SHP77 (cell line): ENCODE measurements around the gene ZDHHC11.
"Not testable (repeated sequence)": the region's sequence is repeated elsewhere in the genome, so short reads cannot be mapped to it uniquely, and the experiment has no call there.

Experiments used
- DNase-seq, 2 experiments: peaks; one replicate each; lab custom pipeline; 2025; lab: John Stamatoyannopoulos, UW

ZDHHC11 gene

DNA sequence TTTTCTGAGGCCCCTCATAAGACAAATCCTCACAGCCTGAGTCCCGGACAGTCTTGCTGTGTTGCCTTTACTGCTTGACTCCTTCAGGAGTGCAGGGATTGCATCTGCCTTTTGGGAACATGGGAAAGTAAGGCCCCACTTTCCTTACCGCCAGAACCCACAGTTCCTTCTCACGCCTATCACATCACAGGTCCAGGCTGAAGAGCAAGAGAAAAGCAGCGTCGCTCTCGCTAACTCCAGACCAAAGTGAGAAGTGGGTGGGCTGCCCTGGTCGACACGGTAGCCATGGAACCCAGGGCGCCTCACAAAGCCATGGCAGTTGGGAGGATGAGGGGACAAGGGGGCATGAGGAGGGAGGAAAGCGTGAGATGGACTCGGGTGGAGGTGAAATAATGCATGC lies 7.9 kb upstream of the ZDHHC11 start:
- no peak for DNase-seq

DNA sequence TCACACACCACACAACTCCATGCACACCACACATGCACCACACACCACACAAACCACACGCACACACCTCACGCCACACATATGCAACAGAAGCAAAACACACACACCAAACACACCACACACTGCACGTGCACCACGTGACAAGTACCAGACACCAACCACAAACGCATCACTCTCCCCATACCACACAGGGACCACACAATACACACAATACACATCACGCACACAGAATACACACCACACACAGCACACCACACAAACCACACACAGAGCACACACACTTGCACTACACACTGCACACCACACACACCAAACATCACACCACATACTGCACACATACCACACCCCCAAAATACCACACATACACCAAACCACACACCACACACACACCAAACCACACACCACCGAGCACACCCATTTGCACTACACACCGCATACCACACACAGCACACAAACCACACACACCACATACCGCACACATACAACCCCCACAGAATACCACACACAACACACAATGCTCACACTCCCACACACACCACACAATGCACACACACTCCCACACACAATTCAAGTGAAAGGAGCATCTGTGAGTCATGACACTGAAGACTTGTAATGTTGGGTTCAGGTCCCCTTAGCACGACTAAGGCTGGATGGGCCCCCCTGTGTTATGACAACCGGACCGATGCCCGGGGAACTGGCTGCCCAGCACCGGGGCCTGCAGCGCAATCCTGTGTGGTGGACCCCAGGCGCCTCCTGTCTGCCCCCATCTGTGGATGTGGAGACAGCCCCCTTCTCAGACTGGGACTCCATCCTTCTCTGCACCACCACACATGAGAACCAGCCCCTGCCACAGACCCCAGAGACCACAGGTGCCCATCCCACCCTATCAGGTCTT lies 6.0 kb upstream of the ZDHHC11 start:
- DNase-seq = no peak

DNA sequence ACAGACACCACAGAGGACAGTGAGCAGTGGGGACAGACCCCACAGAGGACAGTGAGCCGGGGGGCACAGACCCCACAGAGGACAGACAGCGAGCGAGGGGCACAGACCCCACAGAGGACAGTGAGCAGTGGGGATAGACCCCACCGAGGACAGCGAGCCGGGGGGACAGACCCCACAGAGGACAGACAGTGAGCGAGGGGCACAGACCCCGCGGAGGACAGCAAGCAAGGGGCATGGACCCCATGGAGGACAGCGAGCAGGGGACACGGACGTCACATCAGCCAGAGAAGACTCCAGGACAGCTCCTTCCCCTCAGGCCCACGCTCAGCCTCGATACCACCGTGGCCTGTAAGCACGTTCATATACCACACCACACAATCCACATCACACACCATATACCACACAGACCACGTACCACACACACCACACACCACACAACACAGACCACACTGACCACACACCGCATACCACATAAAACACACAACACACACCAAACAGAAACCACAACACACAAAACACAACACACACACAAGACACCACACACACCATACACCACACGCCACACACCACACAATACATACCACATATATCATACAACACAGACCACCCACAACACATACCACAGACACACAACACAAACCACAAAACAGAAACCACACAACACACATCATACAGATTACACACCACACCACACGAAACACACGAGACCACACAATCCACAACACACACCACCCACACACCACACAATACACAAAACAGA lies 5.2 kb upstream of the ZDHHC11 start:
- DNase-seq = no peak

DNA sequence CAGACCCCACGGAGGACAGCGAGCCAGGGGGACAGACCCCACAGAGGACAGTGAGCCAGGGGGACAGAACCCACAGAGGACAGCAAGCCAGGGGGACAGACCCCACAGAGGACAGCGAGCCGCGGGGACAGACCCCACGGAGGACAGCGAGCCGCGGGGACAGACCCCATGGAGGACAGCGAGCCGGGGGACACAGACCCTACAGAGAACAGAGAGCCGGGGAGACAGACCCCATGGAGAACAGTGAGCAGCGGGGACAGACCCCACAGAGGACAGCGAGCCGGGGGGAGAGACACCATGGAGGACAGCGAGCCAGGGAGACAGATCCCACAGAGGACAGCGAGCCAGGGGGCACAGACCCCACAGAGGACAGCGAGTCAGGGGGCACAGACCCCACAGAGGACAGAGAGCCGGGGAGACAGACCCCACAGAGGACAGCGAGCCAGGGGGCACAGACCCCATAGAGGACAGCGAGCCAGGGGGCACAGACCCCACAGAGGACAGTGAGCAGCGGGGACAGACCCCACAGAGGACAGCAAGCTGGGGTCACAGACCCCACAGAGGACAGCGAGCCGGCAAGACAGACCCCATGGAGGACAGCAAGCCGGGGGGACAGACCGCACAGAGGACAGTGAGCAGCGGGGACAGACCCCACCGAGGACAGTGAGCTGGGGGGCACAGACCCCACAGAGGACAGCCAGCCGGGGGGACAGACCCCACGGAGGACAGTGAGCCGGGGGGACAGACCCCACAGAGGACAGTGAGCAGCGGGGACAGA lies 4.4 kb upstream of the ZDHHC11 start:
- no peak for DNase-seq

DNA sequence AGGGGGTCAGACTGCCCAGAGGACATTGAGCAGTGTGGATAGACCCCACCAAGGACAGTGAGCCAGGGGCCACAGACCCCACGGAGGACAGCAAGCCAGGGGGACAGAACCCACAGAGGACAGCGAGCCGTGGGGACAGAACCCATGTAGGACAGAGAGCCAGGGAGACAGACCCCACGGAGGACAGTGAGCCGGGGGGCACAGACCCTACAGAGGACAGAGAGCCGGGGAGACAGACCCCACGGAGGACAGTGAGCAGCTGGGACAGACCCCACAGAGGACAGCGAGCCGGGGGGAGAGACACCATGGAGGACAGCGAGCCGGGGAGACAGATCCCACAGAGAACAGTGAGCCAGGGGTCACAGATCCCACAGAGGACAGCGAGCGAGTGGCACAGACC lies 3.4 kb upstream of the ZDHHC11 start:
- no peak for DNase-seq

DNA sequence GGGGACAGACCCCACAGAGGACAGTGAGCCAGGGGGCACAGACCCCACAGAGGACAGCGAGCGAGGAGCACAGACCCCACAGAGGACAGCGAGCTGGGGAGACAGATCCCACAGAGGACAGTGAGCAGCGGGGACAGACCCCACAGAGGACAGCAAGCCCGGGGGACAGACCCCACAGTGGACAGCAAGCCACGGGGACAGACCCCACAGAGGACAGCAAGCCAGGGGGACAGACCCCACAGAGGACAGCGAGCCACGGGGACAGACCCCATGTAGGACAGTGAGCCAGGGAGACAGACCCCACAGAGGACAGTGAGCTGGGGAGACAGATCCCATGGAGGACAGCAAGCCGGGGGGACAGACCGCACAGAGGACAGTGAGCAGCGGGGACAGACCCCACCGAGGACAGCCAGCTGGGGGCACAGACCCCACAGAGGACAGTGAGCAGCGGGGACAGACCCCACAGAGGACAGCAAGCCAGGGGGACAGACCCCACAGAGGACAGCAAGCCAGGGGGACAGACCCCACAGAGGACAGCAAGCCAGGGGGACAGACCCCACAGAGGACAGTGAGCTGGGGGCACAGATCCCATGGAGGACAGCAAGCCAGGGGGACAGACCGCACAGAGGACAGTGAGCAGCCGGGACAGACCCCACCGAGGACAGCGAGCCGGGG lies 2.8 kb upstream of the ZDHHC11 start:
- not testable (repeated sequence) for DNase-seq

DNA sequence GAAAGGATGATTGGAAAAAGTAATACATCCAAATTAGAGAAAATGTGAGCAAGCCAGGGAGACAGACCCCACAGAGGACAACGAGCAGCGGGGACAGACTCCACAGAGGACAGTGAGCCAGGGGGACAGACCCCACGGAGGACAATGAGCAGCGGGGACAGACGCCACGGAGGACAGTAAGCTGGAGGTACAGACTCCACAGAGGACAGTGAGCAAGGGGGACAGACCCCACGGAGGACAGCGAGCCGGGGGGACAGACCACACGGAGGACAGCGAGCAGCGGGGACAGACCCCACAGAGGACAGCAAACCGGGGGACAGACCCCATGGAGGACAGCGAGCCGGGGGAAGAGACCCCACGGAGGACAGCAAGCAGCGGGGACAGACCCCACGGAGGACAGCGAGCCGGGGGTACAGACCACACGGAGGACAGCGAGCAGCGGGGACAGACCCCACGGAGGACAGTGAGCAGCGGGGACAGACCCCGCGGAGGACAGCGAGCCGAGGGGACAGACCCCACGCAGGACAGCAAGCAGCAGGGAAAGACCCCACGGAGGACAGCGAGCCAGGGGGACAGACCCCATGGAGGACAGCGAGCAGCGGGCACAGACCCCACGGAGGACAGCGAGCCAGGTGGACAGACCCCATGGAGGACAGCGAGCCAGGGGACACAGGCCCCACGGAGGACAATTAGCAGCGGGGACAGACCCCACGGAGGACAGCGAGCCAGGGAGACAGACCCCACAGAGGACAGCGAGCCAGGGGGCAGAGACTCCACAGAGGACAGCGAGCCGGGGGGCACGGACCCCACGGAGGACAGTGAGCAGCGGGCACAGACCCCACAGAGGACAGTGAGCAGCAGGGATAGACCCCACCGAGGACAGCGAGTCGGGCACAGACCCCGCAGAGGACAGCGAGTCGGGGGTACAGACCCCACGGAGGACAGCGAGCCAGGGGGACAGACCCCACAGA lies 1.9 kb upstream of the ZDHHC11 start:
- DNase-seq = no peak

DNA sequence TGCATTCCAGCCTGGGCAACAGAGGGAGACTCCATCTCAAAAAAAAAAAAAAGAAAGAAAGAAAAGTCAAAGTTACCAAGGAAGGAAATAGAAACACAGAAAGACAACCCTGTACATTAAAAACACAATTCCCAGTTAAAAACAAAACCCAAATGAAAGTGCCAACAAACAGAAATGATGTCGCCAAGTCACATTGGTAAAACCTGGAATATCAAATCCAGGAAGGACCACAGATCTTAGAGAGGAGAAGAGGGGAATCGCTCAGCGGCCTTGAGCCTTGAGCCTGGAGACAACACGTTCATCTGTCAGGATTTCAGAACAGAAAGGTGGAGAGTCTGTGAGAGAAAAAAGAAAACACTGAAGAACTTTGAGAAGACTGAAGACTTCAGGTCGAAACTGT lies 1.2 kb upstream of the ZDHHC11 start:
- DNase-seq = no peak

DNA sequence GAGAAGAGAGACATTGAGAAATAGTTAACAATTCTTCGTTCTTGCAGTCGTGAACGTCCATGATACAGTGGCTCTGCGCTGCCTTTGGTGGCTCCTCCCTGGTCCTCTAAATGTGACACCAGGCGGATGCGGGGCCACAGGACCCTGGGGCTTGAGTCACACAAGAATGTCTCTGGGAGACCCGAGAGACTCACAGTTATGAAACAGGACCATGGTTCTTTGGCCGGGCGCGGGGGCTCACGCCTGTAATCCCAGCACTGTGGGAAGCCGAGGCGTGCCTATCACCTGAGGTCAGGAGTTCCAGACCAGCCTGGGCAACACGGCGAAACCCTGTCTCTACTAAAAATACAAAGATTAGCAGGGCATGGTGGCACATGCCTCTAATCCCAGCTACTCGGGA lies 767 bp upstream of the ZDHHC11 start:
- no peak for DNase-seq

DNA sequence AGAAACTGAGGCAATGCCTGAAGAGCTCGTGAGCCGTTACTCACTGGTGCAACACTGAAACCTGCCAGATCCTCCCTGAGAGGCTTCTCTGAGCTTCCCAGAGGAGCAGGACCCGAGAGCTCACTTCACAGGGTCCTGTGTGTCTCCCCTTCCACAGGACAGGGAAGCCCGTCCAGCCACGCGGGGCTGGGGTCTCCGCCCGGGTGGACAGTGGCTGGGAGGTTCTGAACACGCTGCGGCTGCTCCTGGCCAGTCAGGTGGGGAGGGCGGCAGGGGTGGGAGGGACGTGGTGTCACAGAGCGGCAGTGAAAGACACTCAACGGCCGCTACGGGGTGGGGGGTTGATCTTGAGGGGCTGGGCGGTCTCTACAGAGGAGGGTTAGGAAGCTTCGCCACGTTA lies 290 bp upstream of the ZDHHC11 start:
- no peak for DNase-seq

DNA sequence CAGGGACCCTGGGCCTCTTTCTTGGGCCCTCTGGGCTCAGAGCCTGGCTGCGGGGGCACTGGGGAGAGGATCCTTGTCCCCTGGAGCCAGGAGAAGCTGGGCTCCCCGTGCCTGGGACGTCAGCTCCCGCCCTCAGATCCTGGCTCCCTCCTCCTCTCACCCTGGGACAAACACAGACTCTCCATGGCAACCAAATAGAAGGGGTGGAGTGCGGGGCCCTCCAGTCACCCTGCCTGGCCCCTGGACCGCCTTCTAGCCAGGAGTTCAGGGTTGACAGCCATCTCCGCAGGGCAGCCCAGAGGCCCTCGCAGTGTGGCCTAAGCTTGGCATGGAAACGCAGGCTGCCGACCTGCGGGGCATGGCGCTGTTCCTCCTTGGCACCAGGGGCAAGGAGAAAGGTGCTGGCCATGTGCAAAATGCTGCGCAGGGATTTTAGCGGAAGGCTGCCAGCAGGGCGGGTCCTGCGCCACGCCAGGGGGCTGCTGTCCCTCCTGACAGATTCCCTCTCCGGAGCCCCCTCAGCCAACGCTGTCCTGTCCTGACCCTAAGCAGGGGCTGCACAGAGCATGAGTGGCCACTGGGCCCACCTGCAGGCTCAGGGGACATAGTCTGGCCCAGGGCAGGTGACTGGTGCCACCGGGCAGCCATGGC lies 1.0 kb downstream of the ZDHHC11 start:
- DNase-seq = no peak

DNA sequence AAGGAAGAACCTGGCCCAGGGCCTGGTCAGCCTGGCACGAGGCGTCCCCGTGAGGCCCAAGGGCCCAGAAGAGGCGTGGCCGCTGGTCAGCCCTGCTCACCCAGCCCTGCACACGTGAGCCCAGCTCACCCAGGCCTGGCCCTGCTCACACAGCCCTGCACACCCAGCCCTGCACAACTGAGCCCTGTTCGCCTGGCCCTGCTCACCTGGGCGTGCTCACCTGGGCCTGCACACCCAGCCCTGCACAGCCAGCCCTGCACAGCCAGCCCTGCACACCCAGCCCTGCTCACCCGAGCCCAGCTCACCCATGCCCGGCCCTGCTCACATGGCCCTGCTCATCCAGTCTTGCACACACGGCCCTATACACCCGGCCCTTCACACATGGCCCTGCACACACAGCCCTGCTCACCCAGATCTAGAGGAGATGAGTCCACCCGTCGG lies 2.1 kb downstream of the ZDHHC11 start:
- no peak for DNase-seq

DNA sequence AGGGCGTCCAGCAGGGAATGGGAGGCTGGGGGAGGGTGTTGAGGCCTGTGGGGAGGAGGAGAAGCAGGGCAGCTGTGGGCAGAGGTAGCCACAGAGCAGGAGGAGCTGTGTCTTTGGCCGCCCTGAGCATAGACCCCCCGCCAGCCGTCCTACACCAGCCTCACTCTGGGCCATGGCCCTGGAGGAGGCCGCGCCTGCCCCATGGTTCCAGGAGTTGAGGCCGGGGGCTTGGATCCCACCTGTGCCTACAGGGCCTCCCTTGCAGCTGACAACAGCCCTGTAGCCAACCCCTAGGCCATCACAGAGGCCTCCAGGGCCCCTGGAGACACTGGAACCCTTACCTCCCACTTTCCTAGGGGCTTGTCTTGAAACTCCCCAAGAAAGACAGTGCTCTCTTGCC lies 3.0 kb downstream of the ZDHHC11 start:
- not testable (repeated sequence) for DNase-seq

DNA sequence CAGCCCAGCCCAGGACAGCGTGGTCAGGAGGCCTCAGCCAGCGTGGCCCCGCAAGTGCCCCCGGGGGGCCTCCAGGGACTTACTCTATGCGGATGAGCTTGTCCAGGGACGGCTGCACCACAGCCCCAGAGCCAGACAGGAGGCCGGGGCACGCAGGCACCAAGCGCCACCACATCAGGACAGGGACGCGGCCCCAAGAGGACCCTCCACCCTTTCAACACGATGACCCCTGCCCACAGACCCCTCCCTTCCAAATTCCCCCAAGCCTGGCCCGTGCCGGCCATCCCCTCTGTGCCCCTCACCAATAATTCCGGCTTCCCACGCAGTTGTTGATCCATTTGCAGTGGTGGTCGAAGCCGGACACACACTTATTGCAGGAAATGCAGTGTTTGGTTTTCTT lies 3.6 kb downstream of the ZDHHC11 start:
- not testable (repeated sequence) for DNase-seq

DNA sequence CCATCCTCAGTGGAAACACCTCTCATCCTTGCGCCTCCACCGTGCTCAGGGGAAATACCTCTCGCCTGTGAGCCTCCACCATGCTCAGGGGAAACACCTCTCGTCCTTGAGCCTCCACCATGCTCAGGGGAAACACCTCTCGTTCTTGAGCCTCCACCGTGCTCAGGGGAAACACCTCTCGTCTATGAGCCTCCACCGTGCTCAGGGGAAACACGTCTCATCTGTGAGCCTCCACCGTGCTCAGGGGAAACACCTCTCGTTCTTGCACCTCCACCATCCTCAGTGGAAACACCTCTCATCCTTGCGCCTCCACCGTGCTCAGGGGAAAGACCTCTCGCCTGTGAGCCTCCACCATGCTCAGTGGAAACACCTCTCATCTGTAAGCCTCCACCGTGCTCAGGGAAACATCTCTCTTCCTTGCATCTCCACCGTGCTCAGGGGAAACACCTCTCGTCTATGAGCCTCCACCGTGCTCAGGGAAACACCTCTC lies 4.1 kb downstream of the ZDHHC11 start:
- not testable (repeated sequence) for DNase-seq

DNA sequence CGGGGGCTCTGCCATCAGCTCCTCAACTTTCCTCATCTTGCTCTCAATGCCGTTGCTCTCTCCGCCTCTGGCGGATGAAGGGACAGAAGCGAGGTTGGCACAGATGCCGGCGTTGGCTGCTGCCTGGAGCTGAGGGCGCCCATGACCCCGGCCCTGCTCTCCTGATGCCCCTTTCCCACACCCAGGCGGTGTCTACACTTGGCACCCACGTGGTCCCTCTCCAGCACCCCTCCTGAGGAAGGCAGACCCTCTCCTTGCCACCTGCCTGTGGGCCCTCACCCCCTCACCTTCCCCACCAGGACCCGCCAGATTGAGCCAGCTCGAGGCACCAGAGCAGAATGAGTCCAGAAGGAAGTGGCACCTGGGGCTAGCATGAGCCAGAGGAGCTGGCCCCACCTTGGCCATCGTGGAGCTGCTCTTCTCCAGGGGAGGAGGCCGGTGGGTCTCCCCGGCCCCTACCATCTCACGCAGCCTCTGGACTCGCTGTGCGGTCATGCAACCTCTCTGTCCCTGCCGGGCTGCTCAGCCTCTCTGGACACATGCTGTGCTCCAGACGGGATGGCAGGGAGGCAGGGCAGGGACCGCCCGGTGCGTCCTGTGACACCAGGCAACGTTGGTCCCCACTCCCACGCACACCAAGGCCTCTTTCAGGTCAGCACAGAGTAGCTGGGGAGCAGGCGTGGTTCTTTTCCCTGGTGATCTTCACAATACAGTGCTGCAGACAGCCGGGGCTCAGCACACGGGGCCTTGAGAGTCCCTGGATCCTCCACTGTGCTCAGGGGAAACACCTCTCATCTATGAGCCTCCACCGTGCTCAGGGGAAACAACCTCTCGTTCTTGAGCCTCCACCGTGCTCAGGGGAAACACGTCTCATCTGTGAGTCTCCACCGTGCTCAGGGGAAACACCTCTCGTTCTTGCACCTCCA lies 4.8 kb downstream of the ZDHHC11 start:
- not testable (repeated sequence) for DNase-seq

DNA sequence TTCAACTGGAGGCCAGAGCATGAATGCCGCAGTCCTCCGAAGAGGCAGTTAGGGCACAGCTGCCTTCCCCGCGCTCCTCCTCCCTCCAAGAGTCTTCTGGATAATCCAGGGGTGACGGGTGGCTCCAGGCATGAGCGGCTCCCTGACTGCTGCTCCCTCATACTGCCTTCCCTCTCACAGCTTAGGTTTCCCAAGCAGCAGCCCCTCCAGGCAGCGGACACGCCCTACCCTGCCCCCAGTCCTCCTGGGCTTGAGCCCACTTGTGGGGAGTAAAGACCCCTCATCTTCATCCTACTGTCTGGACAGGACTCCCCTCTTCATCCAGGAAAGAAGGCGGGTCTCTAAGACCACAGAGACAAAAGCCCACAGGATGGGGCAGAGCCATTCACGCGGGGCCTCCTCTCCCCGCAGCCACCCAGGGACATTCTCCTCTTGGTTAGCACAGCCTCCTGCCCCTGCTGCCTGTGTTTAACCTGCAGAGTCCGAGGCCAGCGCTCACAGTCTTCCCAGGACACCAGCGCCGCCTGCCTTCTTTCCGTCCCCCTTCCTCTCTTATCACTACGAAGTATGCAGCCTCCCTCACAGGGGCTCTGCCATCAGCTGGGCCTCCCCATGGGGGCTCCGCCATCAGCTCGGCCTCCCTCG lies 5.6 kb downstream of the ZDHHC11 start:
- not testable (repeated sequence) for DNase-seq

DNA sequence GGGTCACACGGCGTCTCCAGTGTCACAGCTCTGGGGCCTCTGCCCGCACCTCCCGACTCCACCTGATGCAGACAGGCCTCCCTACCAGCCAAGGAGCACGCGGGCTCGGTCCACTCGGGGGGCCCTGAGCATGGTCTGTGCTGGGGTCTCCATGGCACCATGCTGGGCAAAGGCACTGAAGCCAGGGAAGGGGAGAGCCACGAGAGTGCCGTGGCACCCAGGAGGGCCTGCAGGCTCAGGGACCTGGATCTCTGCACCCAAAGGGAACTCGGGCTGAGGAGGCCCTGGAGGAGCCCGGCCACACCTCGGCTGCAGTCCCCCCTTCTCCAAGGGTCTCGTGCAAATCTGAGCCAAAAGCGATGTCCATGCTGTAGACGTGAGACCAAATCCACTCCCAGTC lies 6.4 kb downstream of the ZDHHC11 start:
- DNase-seq = not testable (repeated sequence)
